GM23338 (cell line): ENCODE data around the gene MROH2A. TPM values are rescaled to one million over a fixed set of nuclear protein-coding genes. Genes with fewer than 3 reads are reported as not detected.

ENCODE experiments used
- ATAC-seq: fragments of 200-7000 bp; cut with Tn5 transposase; 3 replicates; pipeline ENCODE4 v1.9.1; 2020
- DNase-seq: peaks from one replicate; pipeline ENCODE4 v3.0.0-alpha.2; 2015; ENCODE audit warnings: low spot score
- H2AFZ ChIP-seq: fragments of 200-600 bp; sonication (generic); 2 replicates; pipeline ENCODE4 v1.8.0; 2016; ENCODE audit warnings: antibody characterized with exemption, mild to moderate bottlenecking, moderate library complexity
- H3F3A ChIP-seq: fragments of 200-600 bp; sonication (generic); replicated peaks from 2 replicates; pipeline ENCODE4 v1.8.0; 2017; ENCODE audit warnings: antibody characterized with exemption, mixed run types, low read depth
- H3K27ac ChIP-seq: fragments of 200-600 bp; sonication (generic); 2 replicates; pipeline ENCODE4 v1.6.1; 2016; ENCODE audit warnings: low read depth
- H3K27me3 ChIP-seq: fragments of 200-600 bp; sonication (generic); 2 replicates; pipeline ENCODE4 v1.8.0; 2016; ENCODE audit warnings: mild to moderate bottlenecking, mixed run types, moderate library complexity; ENCODE audit not compliant: insufficient read depth
- H3K36me3 ChIP-seq: fragments of 200-600 bp; sonication (generic); 2 replicates; pipeline ENCODE4 v1.8.0; 2016; ENCODE audit warnings: mild to moderate bottlenecking; ENCODE audit not compliant: insufficient read depth
- H3K4me1 ChIP-seq: fragments of 200-600 bp; sonication (generic); 2 replicates; pipeline ENCODE4 v1.8.0; 2016; ENCODE audit warnings: mild to moderate bottlenecking, moderate library complexity; ENCODE audit not compliant: insufficient read depth
- H3K4me2 ChIP-seq: fragments of 200-600 bp; sonication (generic); 2 replicates; pipeline ENCODE4 v1.7.1; 2017; ENCODE audit warnings: mixed run types
- H3K4me3 ChIP-seq: fragments of 200-600 bp; sonication (generic); 2 replicates; pipeline ENCODE4 v1.6.1; 2016; ENCODE audit warnings: mixed run types
- H3K79me2 ChIP-seq: fragments of 200-600 bp; sonication (generic); replicated peaks from 2 replicates; pipeline ENCODE4 v1.8.0; 2017; ENCODE audit warnings: mild to moderate bottlenecking; ENCODE audit not compliant: insufficient read depth
- H3K9me2 ChIP-seq: fragments of 200-600 bp; sonication (generic); 2 replicates; pipeline ENCODE4 v1.8.0; 2017; ENCODE audit not compliant: insufficient read depth
- H4K20me1 ChIP-seq: fragments of 200-600 bp; sonication (generic); replicated peaks from 2 replicates; pipeline ENCODE4 v1.8.0; 2017; ENCODE audit warnings: mild to moderate bottlenecking; ENCODE audit not compliant: insufficient read depth
- H3K27ac Mint-ChIP-seq: 2 replicates; pipeline ENCODE4 v1.8.0; 2020; ENCODE audit warnings: inconsistent platforms, mild to moderate bottlenecking, moderate library complexity, mixed read lengths
- H3K27me3 Mint-ChIP-seq: 3 replicates; pipeline ENCODE4 v1.8.0; 2022; ENCODE audit warnings: low read depth, mild to moderate bottlenecking, moderate library complexity, mixed read lengths, inconsistent platforms; ENCODE audit not compliant: insufficient read depth, poor library complexity
- H3K36me3 Mint-ChIP-seq: 3 replicates; pipeline ENCODE4 v1.8.0; 2021; ENCODE audit warnings: low read depth, mild to moderate bottlenecking, inconsistent platforms, moderate library complexity, mixed read lengths
- H3K4me1 Mint-ChIP-seq: 3 replicates; pipeline ENCODE4 v1.8.0; 2020; ENCODE audit warnings: mild to moderate bottlenecking, inconsistent platforms, mixed read lengths
- H3K4me3 Mint-ChIP-seq: 3 replicates; pipeline ENCODE4 v1.8.0; 2021; ENCODE audit warnings: moderate library complexity, mild to moderate bottlenecking, inconsistent platforms, mixed read lengths
- H3K9me3 Mint-ChIP-seq: 3 replicates; pipeline ENCODE4 v1.8.0; 2020; ENCODE audit warnings: moderate library complexity, mild to moderate bottlenecking, inconsistent platforms, mixed read lengths
- CREB1 ChIP-seq: fragments of 250-450 bp; sonication (Bioruptor Pico); IDR thresholded peaks from 2 replicates; pipeline ENCODE4 v1.5.0; 2020; ENCODE audit warnings: low read depth, mild to moderate bottlenecking, moderate library complexity
- CTCF ChIP-seq, 2 experiments: fragments of 200-600 bp in 1 of 2; sonication (generic) in 1 of 2; conservative IDR thresholded peaks; 2 replicates each; pipeline versions ENCODE4 v1.5.1 to v1.6.1; 2016 to 2017; ENCODE audit warnings: antibody characterized with exemption in 2 of 2, low read depth in 2 of 2, mild to moderate bottlenecking in 2 of 2, moderate library complexity in 1 of 2
- ETS1 ChIP-seq: IDR thresholded peaks from 2 replicates; pipeline ENCODE4 v1.6.1; 2016; ENCODE audit warnings: antibody characterized with exemption
- EZH2 ChIP-seq: fragments of 200-600 bp; sonication (generic); IDR thresholded peaks from one replicate; pipeline ENCODE4 v1.8.0; 2017; ENCODE audit warnings: antibody characterized with exemption, mild to moderate bottlenecking, low read depth; ENCODE audit not compliant: unreplicated experiment
- JUNB ChIP-seq: IDR thresholded peaks from one replicate; pipeline ENCODE4 v1.6.1; 2016; ENCODE audit warnings: antibody characterized with exemption; ENCODE audit not compliant: unreplicated experiment
- NANOG ChIP-seq: IDR thresholded peaks from 2 replicates; pipeline ENCODE4 v1.6.1; 2016; ENCODE audit warnings: antibody characterized with exemption, borderline replicate concordance
- POLR2AphosphoS5 ChIP-seq: IDR thresholded peaks from 2 replicates; pipeline ENCODE4 v1.6.1; 2016; ENCODE audit warnings: antibody characterized with exemption, low read depth
- STAT1 ChIP-seq: IDR thresholded peaks from one replicate; pipeline ENCODE4 v1.6.1; 2016; ENCODE audit warnings: antibody characterized with exemption; ENCODE audit not compliant: unreplicated experiment
- ZNF331 ChIP-seq: fragments of 250-450 bp; sonication (Bioruptor Pico); IDR thresholded peaks from 2 replicates; pipeline ENCODE4 v1.5.0; 2020; ENCODE audit warnings: low read depth, mild to moderate bottlenecking, moderate library complexity
- polyA plus RNA-seq: library from polyadenylated mRNA; unstranded; fragments of >200 nt; fragmentation: Nextera tagmentation; extraction: Ambion mirVana; gene quantifications from 2 replicates; pipeline ENCODE4 v1.2.1, GENCODE V29; 2016
- total RNA-seq: library from RNA; depleted of rRNA; stranded (reverse); fragments of >200 nt; shearing (Covaris generic); gene quantifications from 2 replicates; pipeline ENCODE4 v1.2.3, GENCODE V29; 2014
- TF ChIP-seq, protein P1 (sequence below): fragments of 250-450 bp; sonication (Bioruptor Pico); IDR thresholded peaks from 2 replicates; pipeline ENCODE4 v1.5.0; 2020; ENCODE audit warnings: mild to moderate bottlenecking, moderate library complexity

MROH2A gene
- total and polyA plus RNA-seq, 2 experiments from 2014 or later: not detected

DNA sequence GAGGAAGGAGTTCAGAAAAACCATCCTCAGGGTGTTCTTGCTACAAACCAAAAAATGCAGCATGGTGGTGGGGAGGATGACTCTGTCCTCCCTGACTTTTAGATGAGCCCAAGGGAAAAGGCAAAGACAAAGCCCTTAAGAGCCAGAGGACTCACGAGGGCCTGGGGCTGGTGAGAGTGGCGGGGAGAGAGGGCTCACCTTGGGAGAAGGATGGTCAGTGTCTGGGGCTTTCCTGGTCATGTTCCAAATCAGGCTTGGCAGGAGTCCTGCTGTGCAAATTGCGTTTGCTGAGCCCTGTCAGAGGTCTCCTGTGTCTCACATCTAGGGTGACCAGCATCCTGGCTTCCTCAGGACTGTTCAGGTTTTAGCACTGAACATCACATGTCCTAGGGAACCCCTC lies 13.4 kb upstream of the MROH2A start:
- no peaks in the 10 kb centered on the region for H3F3A ChIP-seq

GRCh38 chr2:233766416-233766815 lies 11.7 kb upstream of the MROH2A start:
- no peak for ATAC-seq
- TF ChIP-seq CTCF (conservative IDR thresholded peaks at IDR 0.05; ENCODE audit: low read depth in 2 of 2): no peak
- TF ChIP-seq POLR2AphosphoS5: no peak
- no peak for TF ChIP-seq STAT1
- TF ChIP-seq, protein P1, sequence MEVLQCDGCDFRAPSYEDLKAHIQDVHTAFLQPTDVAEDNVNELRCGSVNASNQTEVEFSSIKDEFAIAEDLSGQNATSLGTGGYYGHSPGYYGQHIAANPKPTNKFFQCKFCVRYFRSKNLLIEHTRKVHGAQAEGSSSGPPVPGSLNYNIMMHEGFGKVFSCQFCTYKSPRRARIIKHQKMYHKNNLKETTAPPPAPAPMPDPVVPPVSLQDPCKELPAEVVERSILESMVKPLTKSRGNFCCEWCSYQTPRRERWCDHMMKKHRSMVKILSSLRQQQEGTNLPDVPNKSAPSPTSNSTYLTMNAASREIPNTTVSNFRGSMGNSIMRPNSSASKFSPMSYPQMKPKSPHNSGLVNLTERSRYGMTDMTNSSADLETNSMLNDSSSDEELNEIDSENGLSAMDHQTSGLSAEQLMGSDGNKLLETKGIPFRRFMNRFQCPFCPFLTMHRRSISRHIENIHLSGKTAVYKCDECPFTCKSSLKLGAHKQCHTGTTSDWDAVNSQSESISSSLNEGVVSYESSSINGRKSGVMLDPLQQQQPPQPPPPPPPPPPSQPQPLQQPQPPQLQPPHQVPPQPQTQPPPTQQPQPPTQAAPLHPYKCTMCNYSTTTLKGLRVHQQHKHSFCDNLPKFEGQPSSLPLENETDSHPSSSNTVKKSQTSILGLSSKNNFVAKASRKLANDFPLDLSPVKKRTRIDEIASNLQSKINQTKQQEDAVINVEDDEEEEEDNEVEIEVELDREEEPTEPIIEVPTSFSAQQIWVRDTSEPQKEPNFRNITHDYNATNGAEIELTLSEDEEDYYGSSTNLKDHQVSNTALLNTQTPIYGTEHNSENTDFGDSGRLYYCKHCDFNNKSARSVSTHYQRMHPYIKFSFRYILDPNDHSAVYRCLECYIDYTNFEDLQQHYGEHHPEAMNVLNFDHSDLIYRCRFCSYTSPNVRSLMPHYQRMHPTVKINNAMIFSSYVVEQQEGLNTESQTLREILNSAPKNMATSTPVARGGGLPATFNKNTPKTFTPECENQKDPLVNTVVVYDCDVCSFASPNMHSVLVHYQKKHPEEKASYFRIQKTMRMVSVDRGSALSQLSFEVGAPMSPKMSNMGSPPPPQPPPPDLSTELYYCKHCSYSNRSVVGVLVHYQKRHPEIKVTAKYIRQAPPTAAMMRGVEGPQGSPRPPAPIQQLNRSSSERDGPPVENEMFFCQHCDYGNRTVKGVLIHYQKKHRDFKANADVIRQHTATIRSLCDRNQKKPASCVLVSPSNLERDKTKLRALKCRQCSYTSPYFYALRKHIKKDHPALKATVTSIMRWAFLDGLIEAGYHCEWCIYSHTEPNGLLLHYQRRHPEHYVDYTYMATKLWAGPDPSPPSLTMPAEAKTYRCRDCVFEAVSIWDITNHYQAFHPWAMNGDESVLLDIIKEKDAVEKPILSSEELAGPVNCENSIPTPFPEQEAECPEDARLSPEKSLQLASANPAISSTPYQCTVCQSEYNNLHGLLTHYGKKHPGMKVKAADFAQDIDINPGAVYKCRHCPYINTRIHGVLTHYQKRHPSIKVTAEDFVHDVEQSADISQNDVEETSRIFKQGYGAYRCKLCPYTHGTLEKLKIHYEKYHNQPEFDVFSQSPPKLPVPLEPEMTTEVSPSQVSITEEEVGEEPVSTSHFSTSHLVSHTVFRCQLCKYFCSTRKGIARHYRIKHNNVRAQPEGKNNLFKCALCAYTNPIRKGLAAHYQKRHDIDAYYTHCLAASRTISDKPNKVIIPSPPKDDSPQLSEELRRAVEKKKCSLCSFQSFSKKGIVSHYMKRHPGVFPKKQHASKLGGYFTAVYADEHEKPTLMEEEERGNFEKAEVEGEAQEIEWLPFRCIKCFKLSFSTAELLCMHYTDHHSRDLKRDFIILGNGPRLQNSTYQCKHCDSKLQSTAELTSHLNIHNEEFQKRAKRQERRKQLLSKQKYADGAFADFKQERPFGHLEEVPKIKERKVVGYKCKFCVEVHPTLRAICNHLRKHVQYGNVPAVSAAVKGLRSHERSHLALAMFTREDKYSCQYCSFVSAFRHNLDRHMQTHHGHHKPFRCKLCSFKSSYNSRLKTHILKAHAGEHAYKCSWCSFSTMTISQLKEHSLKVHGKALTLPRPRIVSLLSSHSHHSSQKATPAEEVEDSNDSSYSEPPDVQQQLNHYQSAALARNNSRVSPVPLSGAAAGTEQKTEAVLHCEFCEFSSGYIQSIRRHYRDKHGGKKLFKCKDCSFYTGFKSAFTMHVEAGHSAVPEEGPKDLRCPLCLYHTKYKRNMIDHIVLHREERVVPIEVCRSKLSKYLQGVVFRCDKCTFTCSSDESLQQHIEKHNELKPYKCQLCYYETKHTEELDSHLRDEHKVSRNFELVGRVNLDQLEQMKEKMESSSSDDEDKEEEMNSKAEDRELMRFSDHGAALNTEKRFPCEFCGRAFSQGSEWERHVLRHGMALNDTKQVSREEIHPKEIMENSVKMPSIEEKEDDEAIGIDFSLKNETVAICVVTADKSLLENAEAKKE (CRISPR knock-in tag): no peak
- TF ChIP-seq ETS1: no peak

More for the DNA sequence above, 13.4 kb upstream of the MROH2A start:
- no peaks in the 10 kb centered on the region for H4K20me1 ChIP-seq
- H3K9me3 Mint-ChIP-seq: peaks cover 3% of the 10 kb centered on the region; the same call in 2 of the 3 replicates
- no peaks in the 10 kb centered on the region; the same call in 2 of the 3 replicates for H3K36me3 Mint-ChIP-seq
- no peaks in the 10 kb centered on the region for H3K79me2 ChIP-seq
- no peak overlapping the region for H3K27ac ChIP-seq
- DNase-seq: no peak
- H2AFZ ChIP-seq: no peak overlapping the region
- no peak overlapping the region for H3K4me3 ChIP-seq
- no peaks in the 10 kb centered on the region; the same call in 1 of the 2 replicates for H3K9me2 ChIP-seq
- H3K4me1 Mint-ChIP-seq: peaks cover 9% of the 10 kb centered on the region
- no peak overlapping the region for H3K4me2 ChIP-seq
- no peak overlapping the region for H3K4me3 Mint-ChIP-seq
- H3K27ac Mint-ChIP-seq: no peak overlapping the region
- H3K36me3 ChIP-seq: no peaks in the 10 kb centered on the region
- H3K27me3 Mint-ChIP-seq: no peaks in the 10 kb centered on the region
- no peak for ATAC-seq
- TF ChIP-seq JUNB (no peak), STAT1 (no peak), CTCF (conservative IDR thresholded peaks at IDR 0.05; ENCODE audit: low read depth in 2 of 2) (no peak), EZH2 (no peak), CREB1 (CRISPR knock-in tag) (no peak), NANOG (no peak), ZNF331 (CRISPR knock-in tag) (no peak)
- H3K4me1 ChIP-seq: no peaks in the 10 kb centered on the region
- no peaks in the 10 kb centered on the region for H3K27me3 ChIP-seq

More at GRCh38 chr2:233766416-233766815, 11.7 kb upstream of the MROH2A start:
- no peak overlapping the region for H2AFZ ChIP-seq
- no peaks in the 10 kb centered on the region; the same call in 1 of the 2 replicates for H3K9me2 ChIP-seq
- no peak overlapping the region for H3K4me3 ChIP-seq
- DNase-seq: no peak
- H3F3A ChIP-seq: no peaks in the 10 kb centered on the region
- H3K36me3 ChIP-seq: no peaks in the 10 kb centered on the region
- H3K27ac ChIP-seq: no peak overlapping the region
- H3K27me3 ChIP-seq: no peaks in the 10 kb centered on the region
- Mint-ChIP-seq H3K4me3 (no peak overlapping the region), H3K36me3 (no peaks in the 10 kb centered on the region; the same call in 2 of the 3 replicates), H3K27me3 (no peaks in the 10 kb centered on the region), H3K9me3 (peaks cover 3% of the 10 kb centered on the region; the same call in 2 of the 3 replicates), H3K27ac (no peak overlapping the region), H3K4me1 (peaks cover 9% of the 10 kb centered on the region)
- no peaks in the 10 kb centered on the region for H3K79me2 ChIP-seq
- no peaks in the 10 kb centered on the region for H3K4me1 ChIP-seq
- H4K20me1 ChIP-seq: no peaks in the 10 kb centered on the region
- no peak overlapping the region for H3K4me2 ChIP-seq
